H9 (cell line): ENCODE measurements around the gene LAMTOR4. TPM values are rescaled to one million over a fixed set of nuclear protein-coding genes. Genes with fewer than 3 reads are reported as not detected.

ENCODE experiments used
- DNase-seq: peaks from one replicate; pipeline ENCODE4 v3.0.0-alpha.2; 2017
- H2AFZ ChIP-seq: one replicate; pipeline ENCODE4 v1.6.1; 2013; ENCODE audit warnings: mild to moderate bottlenecking, low read length, control low read depth, moderate library complexity
- H2AK5ac ChIP-seq: 2 replicates; pipeline ENCODE4 v1.6.1; 2013; ENCODE audit warnings: low read length, control low read depth, mixed read lengths; ENCODE audit not compliant: insufficient read length
- H2BK120ac ChIP-seq: one replicate; pipeline ENCODE4 v1.6.1; 2013; ENCODE audit warnings: low read depth, mild to moderate bottlenecking, low read length, control low read depth, inconsistent platforms; ENCODE audit not compliant: poor library complexity, severe bottlenecking
- H2BK12ac ChIP-seq: 2 replicates; pipeline ENCODE4 v1.6.1; 2013; ENCODE audit warnings: low read length, control low read depth, mixed read lengths, low read depth; ENCODE audit not compliant: insufficient read length
- H2BK15ac ChIP-seq: 2 replicates; pipeline ENCODE4 v1.6.1; 2013; ENCODE audit warnings: low read depth, low read length, control low read depth
- H2BK20ac ChIP-seq: one replicate; pipeline ENCODE4 v1.6.1; 2013; ENCODE audit warnings: low read depth, mild to moderate bottlenecking, low read length, control low read depth, inconsistent platforms; ENCODE audit not compliant: poor library complexity, severe bottlenecking
- H2BK5ac ChIP-seq: 2 replicates; pipeline ENCODE4 v1.6.1; 2013; ENCODE audit warnings: low read length, control low read depth, mixed read lengths; ENCODE audit not compliant: insufficient read length
- H3K14ac ChIP-seq: 2 replicates; pipeline ENCODE4 v1.6.1; 2013; ENCODE audit warnings: low read length, control low read depth; ENCODE audit not compliant: insufficient read depth
- H3K18ac ChIP-seq: 2 replicates; pipeline ENCODE4 v1.6.1; 2013; ENCODE audit warnings: low read depth, mild to moderate bottlenecking, mixed read lengths, low read length, control low read depth; ENCODE audit not compliant: insufficient read length
- H3K23ac ChIP-seq: 2 replicates; pipeline ENCODE4 v1.6.1; 2013; ENCODE audit warnings: low read length, control low read depth, mixed read lengths, low read depth; ENCODE audit not compliant: insufficient read length
- H3K23me2 ChIP-seq: 2 replicates; pipeline ENCODE4 v1.6.1; 2013; ENCODE audit warnings: low read depth, mild to moderate bottlenecking, mixed read lengths, low read length, control low read depth; ENCODE audit not compliant: insufficient read length, poor library complexity, severe bottlenecking
- H3K27ac ChIP-seq: 2 replicates; pipeline ENCODE4 v1.5.1; 2013; ENCODE audit warnings: low read length, control low read depth, mixed read lengths, low read depth; ENCODE audit not compliant: insufficient read length
- H3K27me3 ChIP-seq: 2 replicates; pipeline ENCODE4 v1.6.1; 2013; ENCODE audit warnings: low read length, control low read depth, inconsistent platforms; ENCODE audit not compliant: insufficient read depth
- H3K4ac ChIP-seq: 2 replicates; pipeline ENCODE4 v1.6.1; 2013; ENCODE audit warnings: low read depth, mild to moderate bottlenecking, control low read depth, inconsistent platforms, low read length, moderate library complexity
- H3K4me1 ChIP-seq: 2 replicates; pipeline ENCODE4 v1.6.1; 2013; ENCODE audit warnings: low read length, control low read depth, inconsistent platforms; ENCODE audit not compliant: insufficient read depth
- H3K4me2 ChIP-seq: 2 replicates; pipeline ENCODE4 v1.6.1; 2013; ENCODE audit warnings: low read length, control low read depth, mixed read lengths; ENCODE audit not compliant: insufficient read length, insufficient read depth
- H3K56ac ChIP-seq: 2 replicates; pipeline ENCODE4 v1.6.1; 2013; ENCODE audit warnings: low read depth, mild to moderate bottlenecking, mixed read lengths, low read length, control low read depth; ENCODE audit not compliant: insufficient read length
- H3K79me1 ChIP-seq: 2 replicates; pipeline ENCODE4 v1.6.1; 2013; ENCODE audit warnings: low read depth, mild to moderate bottlenecking, moderate library complexity, low read length, control low read depth, inconsistent platforms; ENCODE audit not compliant: insufficient read depth, poor library complexity, severe bottlenecking
- H3K79me2 ChIP-seq: 2 replicates; pipeline ENCODE4 v1.6.1; 2013; ENCODE audit warnings: low read length, control low read depth, inconsistent platforms; ENCODE audit not compliant: insufficient read depth
- H3K9ac ChIP-seq: 2 replicates; pipeline ENCODE4 v1.6.1; 2013; ENCODE audit warnings: low read length, control low read depth, mixed read lengths; ENCODE audit not compliant: insufficient read length; ENCODE audit errors: extremely low read depth
- H3K9me3 ChIP-seq: one replicate; pipeline ENCODE4 v1.6.1; 2013; ENCODE audit warnings: low read depth, low read length, inconsistent platforms; ENCODE audit not compliant: control insufficient read depth
- H3T11ph ChIP-seq: one replicate; pipeline ENCODE4 v1.6.1; 2013; ENCODE audit warnings: mild to moderate bottlenecking, low read length, control low read depth, inconsistent platforms
- H4K20me1 ChIP-seq: one replicate; pipeline ENCODE4 v1.6.1; 2013; ENCODE audit not compliant: control insufficient read depth, insufficient read length, insufficient read depth
- H4K5ac ChIP-seq: 2 replicates; pipeline ENCODE4 v1.6.1; 2013; ENCODE audit warnings: low read depth, mild to moderate bottlenecking, mixed read lengths, low read length, control low read depth; ENCODE audit not compliant: insufficient read length
- H4K8ac ChIP-seq: replicated peaks from 2 replicates; pipeline ENCODE4 v1.6.1; 2013; ENCODE audit warnings: low read length, control low read depth, mixed read lengths, low read depth; ENCODE audit not compliant: insufficient read length
- H4K91ac ChIP-seq: 2 replicates; pipeline ENCODE4 v1.6.1; 2013; ENCODE audit warnings: low read depth, mild to moderate bottlenecking, moderate library complexity, mixed read lengths, low read length, control low read depth; ENCODE audit not compliant: insufficient read length
- H3K27ac Mint-ChIP-seq, 3 experiments: 2 replicates in 2 of 3; 3 replicates in 1 of 3; pipeline ENCODE4 v1.8.0; 2020 to 2021; ENCODE audit warnings: mixed read lengths in 3 of 3, mild to moderate bottlenecking in 1 of 3, moderate library complexity in 1 of 3
- H3K27me3 Mint-ChIP-seq: 2 replicates; pipeline ENCODE4 v1.8.0; 2021; ENCODE audit warnings: low read depth, mild to moderate bottlenecking, moderate library complexity, mixed read lengths
- H3K36me3 Mint-ChIP-seq, 3 experiments: 2 replicates in 2 of 3; 3 replicates in 1 of 3; pipeline ENCODE4 v1.8.0; 2020 to 2021; ENCODE audit warnings: low read depth in 3 of 3, mixed read lengths in 3 of 3; ENCODE audit not compliant: insufficient read depth in 1 of 3
- H3K4me1 Mint-ChIP-seq, 2 experiments: 2 replicates each; pipeline ENCODE4 v1.8.0; 2020; ENCODE audit warnings: mixed read lengths in 2 of 2
- H3K4me3 Mint-ChIP-seq, 2 experiments: 2 replicates in 1 of 2; 3 replicates in 1 of 2; pipeline ENCODE4 v1.8.0; 2020 to 2021; ENCODE audit warnings: mild to moderate bottlenecking in 2 of 2, mixed read lengths in 2 of 2, moderate library complexity in 1 of 2
- H3K9me3 Mint-ChIP-seq, 2 experiments: 2 replicates in 1 of 2; 3 replicates in 1 of 2; pipeline ENCODE4 v1.8.0; 2020; ENCODE audit warnings: mild to moderate bottlenecking in 2 of 2, mixed read lengths in 2 of 2, moderate library complexity in 1 of 2
- CTCF ChIP-seq: fragments of 200-600 bp; sonication (generic); conservative IDR thresholded peaks from 3 replicates; pipeline ENCODE4 v1.8.0; 2021; ENCODE audit warnings: antibody characterized with exemption, mild to moderate bottlenecking
- WGBS: extraction: QIAGEN DNeasy Blood & Tissue Kit; methylation state at CpG from one replicate; pipeline ENCODE4 v1.1.7; 2013; ENCODE audit warnings: missing lambda C conversion rate, low lambda C conversion rate, mixed read lengths; ENCODE audit not compliant: insufficient read length; ENCODE audit errors: extremely low coverage; 5-methylcytosine and 5-hydroxymethylcytosine counted together
- total RNA-seq: library from RNA; stranded (reverse); gene quantifications from 2 replicates; pipeline ENCODE4 v1.2.1, GENCODE V29; 2021

Gene LAMTOR4
- total RNA-seq, 1 experiment from 2014 or later, result 179 TPM

- no peaks in the 10 kb centered on the region for H3K9me3 Mint-ChIP-seq
- Histone ChIP-seq H2BK20ac (no peak within 1 kb of the TSS), H2BK15ac (no peak within 1 kb of the TSS), H2BK12ac (no peak within 1 kb of the TSS), H4K20me1 (no peaks in the 10 kb centered on the region), H3K4me1 (no peaks in the 10 kb centered on the region; the same call in 1 of the 2 replicates), H3K9me3 (no peaks in the 10 kb centered on the region), H3K27me3 (no peaks in the 10 kb centered on the region; the same call in 1 of the 2 replicates), H2BK5ac (peak within 1 kb of the TSS; percentile 77), H4K5ac (no peak within 1 kb of the TSS), H3K79me2 (no peaks in the 10 kb centered on the region), H3K4ac (no peak within 1 kb of the TSS), H3K4me2 (peak within 1 kb of the TSS; percentile 92), H3T11ph (no peak within 1 kb of the TSS), H2BK120ac (no peak within 1 kb of the TSS), H3K14ac (peak within 1 kb of the TSS; percentile 92; the same call in 1 of the 2 replicates), H4K8ac (peak within 1 kb of the TSS; percentile 19), H3K27ac (peak within 1 kb of the TSS; percentile 86), H2AFZ (no peak within 1 kb of the TSS), H3K23ac (no peak within 1 kb of the TSS), H3K79me1 (no peaks in the 10 kb centered on the region), H3K18ac (peak within 1 kb of the TSS; percentile 96), H3K9ac (peak within 1 kb of the TSS; percentile 95), H3K23me2 (peaks cover 15% of the 10 kb centered on the region), H3K56ac (peak within 1 kb of the TSS; percentile 55), H2AK5ac (no peak within 1 kb of the TSS), H4K91ac (no peak within 1 kb of the TSS)
- peak within 1 kb of the TSS; percentile 99 to 100 (median 99) for H3K27ac Mint-ChIP-seq
- peaks cover 6 to 15% of the 10 kb centered on the region in 2 experiments for H3K4me1 Mint-ChIP-seq
- peaks cover 24% of the 10 kb centered on the region for H3K27me3 Mint-ChIP-seq
- H3K36me3 Mint-ChIP-seq, result peaks cover 2 to 14% (median 7%) of the 10 kb centered on the region in 3 experiments; a peak in 4 of 7 replicates
- no peak for TF ChIP-seq CTCF
- WGBS, result no CpG with 5 or more reads among the region's 85 CpGs
- H3K4me3 Mint-ChIP-seq, result peak within 1 kb of the TSS; percentile 98 to 99
- DNase-seq, result peak; percentile 86
Measured at GRCh38 chr7:100126931-100127865, 21.5 kb upstream of the LAMTOR4 start, which contains the start of gene MBLAC1. MBLAC1 (plus strand) TSS chr7:100126967; CDS start chr7:100127396, 429 bp downstream.
